Pons (tissue), 1 donor: ENCODE results near the gene GRK2.
A peak's percentile ranks its signal among the peaks of the same experiment; 100 is the strongest.
"Not testable (repeated sequence)": the region's sequence is repeated elsewhere in the genome, so short reads cannot be mapped to it uniquely, and the experiment has no call there.

ENCODE experiments used
- DNase-seq: peaks from one replicate; pipeline ENCODE4 v3.0.0-alpha.2; 2016; ENCODE audit warnings: low spot score

The GRK2 gene

GRCh38 chr11:67312187-67313021 is 46.1 kb downstream of the GRK2 start:
- DNase-seq, result no peak

- DNase-seq, result no peak
Observed at GRCh38 chr11:67313125-67313890, 47.0 kb downstream of the GRK2 start.

- no peak for DNase-seq
Observed at GRCh38 chr11:67314218-67314617, 47.9 kb downstream of the GRK2 start.

GRCh38 chr11:67315325-67315909 is 49.1 kb downstream of the GRK2 start:
- DNase-seq, result no peak

- DNase-seq, result no peak
Observed at GRCh38 chr11:67316882-67317204, 50.6 kb downstream of the GRK2 start.

GRCh38 chr11:67317205-67317887 is 51.1 kb downstream of the GRK2 start:
- peak; percentile 97 for DNase-seq

- DNase-seq, result no peak
Observed at GRCh38 chr11:67317888-67318555, 51.7 kb downstream of the GRK2 start.

- DNase-seq, result not testable (repeated sequence)
Observed at GRCh38 chr11:67318876-67319275, 52.6 kb downstream of the GRK2 start.

GRCh38 chr11:67320011-67320410 is 53.7 kb downstream of the GRK2 start:
- no peak for DNase-seq

GRCh38 chr11:67320691-67321090 is 54.4 kb downstream of the GRK2 start:
- no peak for DNase-seq

- no peak for DNase-seq
Observed at GRCh38 chr11:67321313-67321871, 55.1 kb downstream of the GRK2 start.

- DNase-seq, result no peak
Observed at GRCh38 chr11:67322049-67322448, 55.8 kb downstream of the GRK2 start.

- DNase-seq, result no peak
Observed at GRCh38 chr11:67323526-67323925, 57.3 kb downstream of the GRK2 start.

GRCh38 chr11:67332081-67332691 is 65.9 kb downstream of the GRK2 start:
- no peak for DNase-seq
